Ascending aorta (tissue), 2 donors: ENCODE results near the gene CREG1. TPM values are rescaled to one million over a fixed set of nuclear protein-coding genes. Genes with fewer than 3 reads are reported as not detected.
A peak's percentile ranks its signal among the peaks of the same experiment; 100 is the strongest.

Source experiments
- DNase-seq, 2 donors: peaks; one replicate each; pipeline ENCODE4 v3.0.0-alpha.2; 2019; ENCODE audit warnings: low spot score in 2 of 2
- H3K27ac ChIP-seq, 2 donors: fragments of 200-600 bp; sonication (generic); one replicate each; pipeline ENCODE4 v1.5.1; 2016 to 2017; ENCODE audit warnings: mild to moderate bottlenecking in 1 of 2
- H3K27me3 ChIP-seq: fragments of 200-600 bp; sonication (generic); one replicate; pipeline ENCODE4 v1.5.1; 2017
- H3K36me3 ChIP-seq, 2 donors: fragments of 200-600 bp; sonication (generic); one replicate each; pipeline ENCODE4 v1.5.1; 2016
- H3K4me1 ChIP-seq, 2 donors: fragments of 200-600 bp; sonication (generic); one replicate each; pipeline ENCODE4 v1.5.1; 2016 to 2017; ENCODE audit warnings: mild to moderate bottlenecking in 1 of 2
- H3K4me3 ChIP-seq, 2 donors: fragments of 200-600 bp; sonication (generic); one replicate each; pipeline ENCODE4 v1.5.1; 2016 to 2017; ENCODE audit warnings: mild to moderate bottlenecking in 1 of 2
- H3K9me3 ChIP-seq, 2 donors: fragments of 200-600 bp; sonication (generic); one replicate each; pipeline ENCODE4 v1.5.1; 2016
- intact Hi-C: fragments of 100-400 bp; cut with DNase I; formaldehyde crosslinking; loops from one replicate; pipeline ENCODE4 v1.15.1; 2023
- total RNA-seq: library from RNA; depleted of rRNA; stranded (reverse); fragments of >200 nt; gene quantifications from one replicate; pipeline ENCODE4 v1.1.0, GENCODE V29; 2016
- TF ChIP-seq, protein P1 (sequence below), 3 experiments: fragments of 200-600 bp in 2 of 3; fragments of 450-650 bp in 1 of 3; sonication (generic) in 2 of 3; IDR thresholded peaks; one replicate each; pipeline ENCODE4 v1.5.1; 2016 to 2019; ENCODE audit warnings: antibody characterized with exemption in 3 of 3, mild to moderate bottlenecking in 1 of 3, moderate library complexity in 1 of 3

CREG1 gene
- total RNA-seq, 1 donor from 2014 or later: 170 TPM

DNA sequence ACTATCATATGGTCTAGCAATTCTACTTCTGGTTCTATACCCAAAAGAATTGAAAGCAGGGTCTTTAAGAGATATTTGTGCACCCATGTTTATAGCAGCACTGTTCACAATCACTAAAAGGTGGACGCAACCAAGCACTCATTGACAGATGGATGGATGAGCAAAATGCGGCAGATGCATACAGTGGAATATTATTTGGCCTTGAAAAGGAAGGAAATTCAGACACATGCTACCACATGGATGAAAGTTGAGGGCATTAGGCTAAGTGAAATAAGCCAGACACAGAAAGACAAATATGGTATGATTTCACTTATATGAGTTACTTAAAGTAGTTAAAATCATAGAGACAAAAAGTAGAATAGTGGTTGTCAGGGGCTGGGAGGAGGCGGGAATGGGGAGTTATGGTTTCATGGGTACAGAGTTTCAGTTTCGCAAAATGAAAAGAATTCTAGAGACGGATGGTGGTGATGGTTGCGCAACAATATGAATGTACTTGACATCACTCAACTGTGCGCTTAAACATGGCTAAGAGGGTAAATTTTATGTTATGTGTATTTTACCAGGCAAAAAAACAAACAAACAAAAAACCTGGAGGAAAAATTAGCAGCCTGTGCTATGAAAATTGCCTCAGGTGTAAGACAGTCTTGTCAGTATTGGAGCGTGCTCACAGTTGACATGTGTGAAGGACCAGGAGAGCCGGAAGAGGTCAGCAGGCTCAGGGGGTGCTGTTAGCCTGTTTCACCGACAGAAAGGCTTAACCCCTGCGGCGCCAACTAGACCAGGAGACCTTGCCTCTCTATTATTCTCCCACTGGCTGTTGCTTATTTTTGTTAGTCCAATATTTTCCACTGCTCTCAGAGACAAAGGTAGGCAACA lies 61.7 kb downstream of the CREG1 start:
- Histone ChIP-seq H3K27me3 (no peaks in the 10 kb centered on the region), H3K4me3 (no peak overlapping the region), H3K36me3 (no peaks in the 10 kb centered on the region), H3K27ac (no peak overlapping the region), H3K4me1 (no peaks in the 10 kb centered on the region), H3K9me3 (no peaks in the 10 kb centered on the region)
- peak in 1 of 2 donors; percentile 12 for DNase-seq
- intact Hi-C loops: no loop called here
- TF ChIP-seq, protein P1, sequence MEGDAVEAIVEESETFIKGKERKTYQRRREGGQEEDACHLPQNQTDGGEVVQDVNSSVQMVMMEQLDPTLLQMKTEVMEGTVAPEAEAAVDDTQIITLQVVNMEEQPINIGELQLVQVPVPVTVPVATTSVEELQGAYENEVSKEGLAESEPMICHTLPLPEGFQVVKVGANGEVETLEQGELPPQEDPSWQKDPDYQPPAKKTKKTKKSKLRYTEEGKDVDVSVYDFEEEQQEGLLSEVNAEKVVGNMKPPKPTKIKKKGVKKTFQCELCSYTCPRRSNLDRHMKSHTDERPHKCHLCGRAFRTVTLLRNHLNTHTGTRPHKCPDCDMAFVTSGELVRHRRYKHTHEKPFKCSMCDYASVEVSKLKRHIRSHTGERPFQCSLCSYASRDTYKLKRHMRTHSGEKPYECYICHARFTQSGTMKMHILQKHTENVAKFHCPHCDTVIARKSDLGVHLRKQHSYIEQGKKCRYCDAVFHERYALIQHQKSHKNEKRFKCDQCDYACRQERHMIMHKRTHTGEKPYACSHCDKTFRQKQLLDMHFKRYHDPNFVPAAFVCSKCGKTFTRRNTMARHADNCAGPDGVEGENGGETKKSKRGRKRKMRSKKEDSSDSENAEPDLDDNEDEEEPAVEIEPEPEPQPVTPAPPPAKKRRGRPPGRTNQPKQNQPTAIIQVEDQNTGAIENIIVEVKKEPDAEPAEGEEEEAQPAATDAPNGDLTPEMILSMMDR (IDR thresholded peaks at IDR 0.05): no peak

Other genes starting within 250 kb of the CREG1 start
- gene CD247, start 35.2 kb downstream of the CREG1 start, total RNA-seq: 3.7 TPM
- 36.8 TPM for gene RCSD1, start 76.5 kb upstream of the CREG1 start, total RNA-seq
- 58.9 TPM for gene MPZL1, start 168.2 kb upstream of the CREG1 start, total RNA-seq